Embryonic facial prominence (tissue), 1 donor: Measurements from ENCODE around the gene TWIST2.

Experiments used
- DNase-seq: peaks from one replicate; pipeline ENCODE4 v3.0.0-alpha.2; 2016; ENCODE audit errors: extremely low spot score

The TWIST2 gene

GRCh38 chr2:238939521-238940403, 91.9 kb downstream of the TWIST2 start:
- no peak for DNase-seq

- DNase-seq = no peak
Observed at GRCh38 chr2:238940806-238941205, 92.9 kb downstream of the TWIST2 start.

DNA sequence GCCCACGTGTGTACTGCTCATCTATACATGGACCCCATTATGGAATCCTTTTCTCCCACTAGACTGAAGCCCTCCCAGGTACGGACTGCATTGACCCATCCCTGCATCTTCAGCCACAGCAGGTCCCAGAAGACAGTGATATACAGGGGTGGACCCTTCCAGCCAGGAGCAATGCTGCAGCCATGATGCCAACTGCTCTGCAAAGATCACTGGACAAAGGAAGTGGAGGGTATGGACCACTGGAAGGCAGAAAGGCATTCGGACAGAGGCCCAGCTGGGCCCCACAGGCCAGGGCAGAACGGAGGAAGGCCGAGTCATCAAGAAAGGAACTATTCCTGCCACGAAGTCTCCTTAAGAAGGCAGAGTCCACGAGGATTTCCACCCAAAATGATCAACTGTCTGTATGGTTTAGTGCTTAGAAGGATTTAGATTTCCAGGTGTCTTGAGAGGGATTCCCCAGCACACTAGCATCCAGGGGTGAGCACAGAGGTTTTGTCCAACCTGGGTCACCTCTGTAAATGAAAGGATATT, 93.4 kb downstream of the TWIST2 start:
- DNase-seq = no peak

- no peak for DNase-seq
Observed at GRCh38 chr2:238942080-238942725, 94.3 kb downstream of the TWIST2 start.

GRCh38 chr2:238942726-238943300, 94.9 kb downstream of the TWIST2 start:
- DNase-seq = no peak

DNA sequence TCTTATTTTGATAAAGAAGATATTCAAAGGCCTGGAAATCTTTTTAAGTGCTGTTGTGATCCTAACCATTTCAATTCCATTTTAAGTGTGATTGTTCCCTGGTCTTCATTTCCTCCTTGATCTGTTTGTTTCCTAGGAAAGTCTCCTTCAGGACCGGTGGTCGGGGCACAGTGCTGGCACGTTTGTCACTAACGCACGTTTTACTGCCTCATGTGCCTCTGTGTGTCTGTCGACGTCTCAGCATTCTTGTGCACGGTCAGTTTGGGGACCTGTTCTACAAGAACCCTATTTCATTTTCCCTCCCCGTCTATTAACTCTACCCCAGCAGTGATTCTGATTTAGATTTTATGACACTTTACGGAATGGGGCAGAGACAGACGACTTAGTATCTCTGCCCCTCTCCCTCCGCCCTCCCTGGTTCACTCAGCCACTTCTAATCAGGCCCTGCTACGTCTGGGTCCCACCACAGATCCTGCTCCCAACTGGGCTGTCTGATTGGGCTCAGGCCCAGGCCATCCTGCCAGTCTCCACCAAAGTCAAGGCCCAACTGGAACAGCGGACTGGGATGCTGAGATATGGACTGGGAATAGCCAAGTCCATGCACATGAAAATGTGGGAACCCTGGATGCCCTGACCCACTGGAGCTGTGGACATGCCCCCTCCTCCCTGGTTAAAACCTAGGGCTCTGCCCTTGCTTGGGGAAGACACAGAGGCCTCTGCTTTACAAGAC, 95.6 kb downstream of the TWIST2 start:
- no peak for DNase-seq

DNA sequence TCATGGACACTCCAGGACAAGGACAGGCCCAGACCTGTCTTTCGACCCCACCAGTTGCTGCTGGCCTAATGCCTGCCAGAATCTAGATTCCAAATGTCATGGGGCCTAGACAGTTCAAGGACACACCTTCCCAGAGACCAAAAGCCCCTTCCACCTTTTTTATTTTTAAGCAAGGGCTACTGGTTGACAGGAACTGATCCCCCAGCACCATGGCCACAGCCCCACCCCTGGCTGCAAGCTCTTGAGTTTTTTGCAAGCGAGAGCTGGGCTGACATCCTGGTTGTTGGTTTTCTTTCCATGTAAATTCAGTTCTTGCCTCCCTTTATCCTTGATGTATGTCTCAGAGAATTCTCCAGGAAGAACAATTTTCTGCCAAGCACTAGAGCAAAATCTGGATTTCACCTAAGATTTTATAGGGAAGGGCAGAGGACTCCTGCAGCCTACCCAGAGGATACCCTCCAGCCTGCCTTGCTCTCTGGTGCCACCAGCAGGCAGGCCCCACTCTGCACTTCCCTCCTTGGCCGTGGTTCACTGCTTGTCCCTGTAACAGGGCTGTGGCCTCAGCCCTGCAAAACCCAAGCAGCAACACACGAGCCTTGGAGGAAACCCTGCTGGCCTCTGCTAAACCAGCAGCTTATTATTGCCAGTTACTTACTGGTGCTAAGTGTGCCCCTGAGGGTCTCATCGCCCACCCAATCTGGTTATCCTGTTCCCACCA, 97.7 kb downstream of the TWIST2 start:
- DNase-seq = no peak

DNA sequence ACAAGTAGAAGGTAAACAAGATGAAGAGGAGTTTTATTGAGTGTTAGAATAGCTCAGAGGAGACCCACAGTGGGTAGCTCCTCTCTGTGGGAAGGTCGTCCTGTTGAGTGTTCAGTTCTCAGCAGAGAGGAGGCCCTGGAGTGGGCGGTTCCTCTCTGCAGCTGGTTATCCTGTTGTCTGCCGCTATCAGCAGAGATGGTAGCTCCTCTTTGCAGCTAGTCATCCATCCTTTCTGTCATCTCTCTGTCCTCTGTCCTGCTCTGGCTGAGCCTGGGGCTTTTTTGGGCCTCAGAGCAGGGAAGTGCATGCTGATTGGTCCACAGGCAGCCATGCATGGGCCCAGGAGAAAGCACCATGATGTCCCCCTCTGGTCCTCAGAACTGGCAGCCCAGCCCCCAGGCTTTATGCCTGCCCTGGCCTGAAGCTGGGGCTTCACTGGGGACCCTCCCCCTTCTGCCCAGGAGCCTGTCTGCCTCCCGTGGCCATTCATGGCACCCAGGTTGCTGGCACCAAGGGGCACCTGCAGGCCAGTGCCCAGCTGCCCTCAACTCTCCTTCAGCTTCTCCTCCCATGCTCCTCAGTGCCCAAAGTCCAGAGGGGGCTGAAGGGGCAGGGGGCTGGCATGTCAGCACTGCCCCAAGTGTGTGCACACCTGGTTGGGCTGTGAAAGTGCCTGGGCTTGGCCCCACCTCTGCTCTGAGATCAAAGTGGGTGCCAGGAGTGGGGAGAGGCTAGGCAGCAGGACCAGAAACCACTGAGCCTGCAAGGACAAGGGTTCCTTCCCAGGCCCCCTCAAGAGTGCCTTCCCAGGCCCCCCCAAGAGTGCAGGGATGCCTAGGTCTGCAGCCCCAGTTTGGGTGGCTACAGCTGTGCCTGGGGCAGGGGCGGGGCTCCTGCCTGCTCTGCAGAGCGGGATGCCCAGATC, 98.7 kb downstream of the TWIST2 start:
- DNase-seq = no peak

GRCh38 chr2:238947243-238947760, 99.4 kb downstream of the TWIST2 start:
- DNase-seq = no peak

- DNase-seq = no peak
Observed at GRCh38 chr2:238947920-238948710, 100.2 kb downstream of the TWIST2 start.

- no peak for DNase-seq
Observed at GRCh38 chr2:238948765-238949641, 101.1 kb downstream of the TWIST2 start.

DNA sequence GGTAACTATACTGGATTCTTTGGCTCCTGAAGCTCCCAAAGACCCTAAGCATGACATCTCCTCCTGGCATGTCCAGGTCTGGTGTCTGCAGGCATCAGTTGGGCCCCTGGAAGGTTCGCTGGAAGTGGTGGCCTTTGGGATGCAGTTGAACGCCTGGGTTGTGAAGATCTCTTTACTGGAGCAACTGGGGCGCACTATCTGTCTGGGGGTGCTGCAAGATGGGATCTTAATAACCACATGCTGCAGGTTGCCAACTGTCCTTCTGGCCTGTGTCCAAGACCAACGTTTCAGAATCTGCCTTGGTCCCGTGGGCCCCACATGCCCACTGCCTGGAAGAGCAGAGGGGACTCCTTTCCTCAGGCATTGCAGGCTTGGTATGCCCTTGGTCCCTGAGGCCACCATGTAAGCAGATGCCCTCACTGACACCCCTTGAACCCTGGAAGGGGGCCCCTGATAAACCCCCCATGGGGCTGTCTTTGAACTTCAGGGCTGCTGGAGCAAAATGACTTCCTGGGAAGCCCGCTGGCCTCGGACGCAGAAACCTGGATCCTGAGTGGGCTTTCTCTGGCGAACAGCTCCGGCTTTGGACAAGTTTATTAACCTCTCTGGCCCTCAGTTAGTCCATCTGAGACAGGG, 101.9 kb downstream of the TWIST2 start:
- no peak for DNase-seq

- no peak for DNase-seq
Observed at GRCh38 chr2:238950551-238950950, 102.7 kb downstream of the TWIST2 start.

- no peak for DNase-seq
Observed at GRCh38 chr2:238952261-238952919, 104.5 kb downstream of the TWIST2 start.

GRCh38 chr2:238954841-238955591, 107.1 kb downstream of the TWIST2 start:
- DNase-seq = no peak
